T-cell (primary cell): Measurements from ENCODE around the gene AURKB. TPM values are rescaled to one million over a fixed set of nuclear protein-coding genes. Genes with fewer than 3 reads are reported as not detected.

Source experiments
- ATAC-seq, 4 experiments: fragments of 200-7000 bp in 3 of 4; fragments of 150-1000 bp in 1 of 4; cut with Tn5 transposase; replicated peaks in 1 of 4; 1 replicate in 3 of 4; 2 replicates in 1 of 4; pipeline ENCODE4 v1.10.0; 2021; ENCODE audit warnings: moderate library complexity in 3 of 4, mild to moderate bottlenecking in 2 of 4, moderate number of reproducible peaks in 1 of 4
- CTCF ChIA-PET, 2 donors: fragments of 300-600 bp; sonication (Branson Sonifier 250); formaldehyde crosslinking; loops; one replicate each; lab custom pipeline; 2022; ENCODE audit warnings: antibody characterized with exemption in 2 of 2; lab: Charles Lee
- POLR2A ChIA-PET, 2 donors: fragments of 300-600 bp; sonication (Branson Sonifier 250); formaldehyde crosslinking; loops; one replicate each; lab custom pipeline; 2022; ENCODE audit warnings: antibody characterized with exemption in 2 of 2; lab: Charles Lee
- DNase-seq, 35 experiments: peaks; one replicate each; pipeline versions ENCODE4 v3.0.0 to v3.0.0-alpha.2; 2013 to 2023
- H3K27ac ChIP-seq: one replicate; pipeline ENCODE4 v1.5.1; 2013; ENCODE audit warnings: low read length
- H3K27me3 ChIP-seq, 2 experiments: replicated peaks in 1 of 2; 1 replicate in 1 of 2; 2 replicates in 1 of 2; pipeline versions ENCODE4 v1.6.1 to v1.7.0; 2013; ENCODE audit warnings: low read length in 1 of 2, mixed read lengths in 1 of 2; ENCODE audit not compliant: control insufficient read depth in 2 of 2, insufficient read depth in 2 of 2; ENCODE audit errors: extremely low read depth in 1 of 2
- H3K36me3 ChIP-seq, 2 donors: 1 replicate in 1 of 2; 2 replicates in 1 of 2; pipeline versions ENCODE4 v1.6.1 to v1.7.0; 2013; ENCODE audit warnings: low read length in 1 of 2; ENCODE audit not compliant: control insufficient read depth in 2 of 2, insufficient read depth in 1 of 2; ENCODE audit errors: extremely low read depth in 1 of 2
- H3K4me1 ChIP-seq, 2 experiments: 1 replicate in 1 of 2; 2 replicates in 1 of 2; pipeline versions ENCODE4 v1.6.1 to v1.7.0; 2013; ENCODE audit warnings: low read length in 2 of 2, mixed read lengths in 1 of 2; ENCODE audit not compliant: insufficient read depth in 2 of 2, control insufficient read depth in 1 of 2; ENCODE audit errors: extremely low read depth in 1 of 2
- H3K4me3 ChIP-seq, 2 donors: 1 replicate in 1 of 2; 2 replicates in 1 of 2; pipeline versions ENCODE4 v1.5.1 to v1.7.0; 2013; ENCODE audit warnings: mild to moderate bottlenecking in 2 of 2, low read length in 1 of 2, moderate library complexity in 1 of 2; ENCODE audit not compliant: control insufficient read depth in 1 of 2; ENCODE audit errors: extremely low read depth in 1 of 2
- H3K9me3 ChIP-seq: 2 replicates; pipeline ENCODE4 v1.7.0; 2013
- H3K27ac Mint-ChIP-seq, 2 donors: one replicate each; pipeline ENCODE4 v1.8.0; 2020 to 2021; ENCODE audit warnings: mild to moderate bottlenecking in 2 of 2, mixed read lengths in 2 of 2
- H3K27me3 Mint-ChIP-seq, 2 donors: one replicate each; pipeline ENCODE4 v1.8.0; 2021 to 2022; ENCODE audit warnings: mixed read lengths in 2 of 2
- H3K36me3 Mint-ChIP-seq: one replicate; pipeline ENCODE4 v1.8.0; 2021; ENCODE audit warnings: mixed read lengths
- H3K4me1 Mint-ChIP-seq, 3 donors: one replicate each; pipeline ENCODE4 v1.8.0; 2020 to 2022; ENCODE audit warnings: mixed read lengths in 3 of 3, mild to moderate bottlenecking in 1 of 3
- H3K4me3 Mint-ChIP-seq, 3 donors: one replicate each; pipeline ENCODE4 v1.8.0; 2020 to 2022; ENCODE audit warnings: mild to moderate bottlenecking in 3 of 3, mixed read lengths in 3 of 3, moderate library complexity in 3 of 3
- H3K9me3 Mint-ChIP-seq, 3 donors: one replicate each; pipeline ENCODE4 v1.8.0; 2020 to 2022; ENCODE audit warnings: mixed read lengths in 3 of 3
- WGBS: methylation state at CpG from one replicate; pipeline ENCODE4 v1.1.5; 2013; ENCODE audit warnings: missing lambda C conversion rate; ENCODE audit not compliant: insufficient coverage; 5-methylcytosine and 5-hydroxymethylcytosine counted together
- total RNA-seq, 35 experiments: library from RNA in 6 of 35; stranded (reverse) in 6 of 35; fragments of 120-200 nt in 1 of 35; gene quantifications; one replicate each; pipeline versions ENCODE4 v1.2.1 to v1.2.4 and lab custom pipeline; 2013 to 2026

Gene AURKB
- total RNA-seq, 5 donors from 2014 or later (not counting 1 experiment from before 2014, with no cell fraction given) = 1.0 to 2.7 (median 1.7) TPM

- no peaks in the 10 kb centered on the region for H3K9me3 ChIP-seq
- ATAC-seq (no peak), DNase-seq (no peak)
- no peaks in the 10 kb centered on the region for H3K27me3 ChIP-seq
- peaks cover 0 to 3% of the 10 kb centered on the region in 2 donors for H3K27me3 Mint-ChIP-seq
- H3K4me1 Mint-ChIP-seq = peaks cover 46 to 72% (median 56%) of the 10 kb centered on the region in 3 donors
- H3K27ac Mint-ChIP-seq = peak overlapping the region; percentile 78 to 85
- ChIA-PET CTCF (interaction anchor here in 1 of 2 donors (1.4 to 1.6 kb wide), 2 partner anchors 16 to 22 kb away, joined by 3 to 6 read pairs; partner anchors contain the start of gene PFAS), POLR2A (interaction anchor here in 1 of 2 donors (1.3 kb wide), 1 partner anchor 68 kb away, joined by 5 read pairs; the partner anchor contains the start of gene SLC25A35)
- 98% methylated on average over 4 of the region's 4 CpGs for WGBS
- H3K36me3 ChIP-seq = peaks cover 29 to 55% of the 10 kb centered on the region in 2 donors
- peak overlapping the region; percentile 62 for H3K27ac ChIP-seq
- H3K4me3 ChIP-seq = no peak overlapping the region
- peak overlapping the region in 2 of 3 donors; percentile 37 to 65 for H3K4me3 Mint-ChIP-seq
- H3K4me1 ChIP-seq = peaks cover 11 to 48% of the 10 kb centered on the region in 2 experiments
- peaks cover 51% of the 10 kb centered on the region for H3K36me3 Mint-ChIP-seq
- H3K9me3 Mint-ChIP-seq = no peaks in the 10 kb centered on the region
Measured at GRCh38 chr17:8227238-8227581, 16.8 kb upstream of the AURKB start.

- H3K27ac ChIP-seq = peak overlapping the region; percentile 62
- peaks cover 46 to 77% (median 60%) of the 10 kb centered on the region in 3 donors for H3K4me1 Mint-ChIP-seq
- peaks cover 47% of the 10 kb centered on the region for H3K36me3 Mint-ChIP-seq
- POLR2A ChIA-PET = interaction anchor here in 1 of 2 donors (1.3 kb wide), 1 partner anchor 69 kb away, joined by 5 read pairs; the partner anchor contains the start of gene SLC25A35
- peaks cover 11 to 51% of the 10 kb centered on the region in 2 experiments for H3K4me1 ChIP-seq
- CTCF ChIA-PET = interaction anchor here in 1 of 2 donors (0.7 to 1.6 kb wide), 5 partner anchors 17 to 133 kb away, joined by 3 to 6 read pairs (median 3); partner anchors contain the start of gene PFAS
- H3K27me3 ChIP-seq = no peaks in the 10 kb centered on the region
- no peaks in the 10 kb centered on the region for H3K9me3 Mint-ChIP-seq
- no peaks in the 10 kb centered on the region for H3K9me3 ChIP-seq
- DNase-seq (peak in 10 of 35 experiments; percentile 7 to 44 (median 19)), ATAC-seq (no peak)
- peaks cover 0 to 3% of the 10 kb centered on the region in 2 donors for H3K27me3 Mint-ChIP-seq
- no peak overlapping the region for H3K4me3 ChIP-seq
- H3K36me3 ChIP-seq = peaks cover 24 to 49% of the 10 kb centered on the region in 2 donors
- H3K4me3 Mint-ChIP-seq = peak overlapping the region; percentile 37 to 65 (median 49)
- 58% methylated on average over 12 of the region's 32 CpGs for WGBS
- peak overlapping the region; percentile 78 to 85 for H3K27ac Mint-ChIP-seq
Measured at GRCh38 chr17:8226536-8227237, 16.3 kb upstream of the AURKB start.

GRCh38 chr17:8225813-8226535 is 15.6 kb upstream of the AURKB start:
- Mint-ChIP-seq H3K36me3 (peaks cover 40% of the 10 kb centered on the region), H3K27ac (peak overlapping the region; percentile 78 to 85), H3K4me3 (peak overlapping the region; percentile 37 to 65 (median 49)), H3K4me1 (peaks cover 50 to 77% (median 64%) of the 10 kb centered on the region in 3 donors), H3K27me3 (peaks cover 0 to 6% of the 10 kb centered on the region in 2 donors), H3K9me3 (no peaks in the 10 kb centered on the region)
- Histone ChIP-seq H3K27ac (peak overlapping the region; percentile 62), H3K27me3 (no peaks in the 10 kb centered on the region), H3K9me3 (no peaks in the 10 kb centered on the region), H3K36me3 (peaks cover 18 to 42% of the 10 kb centered on the region in 2 donors), H3K4me3 (no peak overlapping the region), H3K4me1 (peaks cover 13 to 54% of the 10 kb centered on the region in 2 experiments)
- DNase-seq (peak; percentile 45 to 86 (median 73)), ATAC-seq (peak in 3 of 4 experiments; percentile 3 to 7 (median 5))
- ChIA-PET CTCF (interaction anchor here in 1 of 2 donors (0.7 to 1.6 kb wide), 6 partner anchors 17 to 132 kb away, joined by 3 to 6 read pairs (median 3); partner anchors contain the start of gene PFAS), POLR2A (interaction anchor here (0.6 to 1.3 kb wide), 5 partner anchors 22 to 70 kb away, joined by 3 to 5 read pairs (median 3); partner anchors contain the start of genes CTC1 (in 2 of the 2), PFAS (in 1 of the 2) and SLC25A35 (in 1 of the 2))
- WGBS = 27% methylated on average over 12 of the region's 20 CpGs

DNA sequence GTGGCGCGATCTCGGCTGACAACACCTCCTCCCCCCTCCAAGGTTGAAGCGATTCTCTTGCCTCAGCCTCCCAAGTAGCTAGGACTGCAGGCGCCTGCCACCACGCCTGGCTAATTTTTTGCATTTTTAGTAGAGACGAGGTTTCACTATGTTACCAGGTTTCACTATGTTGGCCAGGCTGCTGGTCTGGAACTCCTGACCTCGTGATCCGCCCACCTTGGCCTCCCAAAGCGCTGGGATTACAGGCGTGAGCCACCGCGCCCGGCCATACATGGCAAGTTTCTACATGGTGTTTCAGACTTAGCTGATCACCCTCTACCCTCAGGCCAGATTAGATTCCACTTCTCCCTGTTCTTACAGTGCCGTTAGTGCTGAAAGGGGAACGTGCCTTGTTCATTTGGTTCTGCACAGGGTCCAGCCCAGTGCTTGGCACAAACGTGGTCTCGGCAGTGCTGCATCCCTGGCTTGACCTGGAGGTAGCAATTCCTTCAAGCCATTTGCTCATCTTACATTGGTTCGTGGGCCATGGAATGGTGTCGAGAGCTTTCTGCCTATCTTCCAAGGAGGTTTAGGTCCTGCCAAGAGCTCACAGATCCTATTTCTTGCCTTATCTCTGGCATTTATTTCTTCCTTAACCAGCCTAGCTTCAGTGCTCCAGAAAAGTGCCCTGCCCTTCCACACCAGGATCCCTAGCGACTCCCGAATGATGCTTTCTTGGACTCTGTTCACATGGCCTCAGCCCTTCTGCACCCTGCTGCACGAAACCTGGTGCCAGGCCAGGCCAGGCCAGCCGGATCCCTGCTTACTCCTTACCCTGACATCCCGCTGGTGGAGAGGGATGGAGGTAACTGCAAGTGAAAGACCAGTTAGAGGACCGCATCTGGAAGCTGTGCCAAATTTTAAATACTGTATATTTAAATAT is 14.8 kb upstream of the AURKB start:
- peak overlapping the region; percentile 39 to 87 (median 69) for H3K4me3 Mint-ChIP-seq
- Histone ChIP-seq H3K4me1 (peaks cover 14 to 62% of the 10 kb centered on the region in 2 experiments), H3K9me3 (no peaks in the 10 kb centered on the region), H3K27me3 (no peaks in the 10 kb centered on the region), H3K27ac (no peak overlapping the region), H3K36me3 (peaks cover 10 to 36% of the 10 kb centered on the region in 2 donors), H3K4me3 (no peak overlapping the region)
- ChIA-PET CTCF (interaction anchor here (0.6 to 1.2 kb wide), 6 partner anchors 22 to 132 kb away, joined by 3 read pairs; partner anchors contain the start of genes BORCS6 (in 1 of the 2) and CTC1 (in 1 of the 2)), POLR2A (interaction anchor here (0.6 to 1.1 kb wide), 7 partner anchors 10 to 150 kb away, joined by 3 to 7 read pairs (median 3); partner anchors contain the start of genes CTC1 (in 2 of the 2) and PFAS (in 1 of the 2))
- WGBS = 96% methylated on average over 21 of the region's 26 CpGs
- ATAC-seq (no peak), DNase-seq (peak in 1 of 35 experiments; percentile 8)
- peaks cover 55 to 80% (median 69%) of the 10 kb centered on the region in 3 donors for H3K4me1 Mint-ChIP-seq
- H3K9me3 Mint-ChIP-seq = no peaks in the 10 kb centered on the region
- peaks cover 0 to 9% of the 10 kb centered on the region in 2 donors for H3K27me3 Mint-ChIP-seq
- H3K27ac Mint-ChIP-seq = peak overlapping the region; percentile 95 to 98
- peaks cover 36% of the 10 kb centered on the region for H3K36me3 Mint-ChIP-seq

DNA sequence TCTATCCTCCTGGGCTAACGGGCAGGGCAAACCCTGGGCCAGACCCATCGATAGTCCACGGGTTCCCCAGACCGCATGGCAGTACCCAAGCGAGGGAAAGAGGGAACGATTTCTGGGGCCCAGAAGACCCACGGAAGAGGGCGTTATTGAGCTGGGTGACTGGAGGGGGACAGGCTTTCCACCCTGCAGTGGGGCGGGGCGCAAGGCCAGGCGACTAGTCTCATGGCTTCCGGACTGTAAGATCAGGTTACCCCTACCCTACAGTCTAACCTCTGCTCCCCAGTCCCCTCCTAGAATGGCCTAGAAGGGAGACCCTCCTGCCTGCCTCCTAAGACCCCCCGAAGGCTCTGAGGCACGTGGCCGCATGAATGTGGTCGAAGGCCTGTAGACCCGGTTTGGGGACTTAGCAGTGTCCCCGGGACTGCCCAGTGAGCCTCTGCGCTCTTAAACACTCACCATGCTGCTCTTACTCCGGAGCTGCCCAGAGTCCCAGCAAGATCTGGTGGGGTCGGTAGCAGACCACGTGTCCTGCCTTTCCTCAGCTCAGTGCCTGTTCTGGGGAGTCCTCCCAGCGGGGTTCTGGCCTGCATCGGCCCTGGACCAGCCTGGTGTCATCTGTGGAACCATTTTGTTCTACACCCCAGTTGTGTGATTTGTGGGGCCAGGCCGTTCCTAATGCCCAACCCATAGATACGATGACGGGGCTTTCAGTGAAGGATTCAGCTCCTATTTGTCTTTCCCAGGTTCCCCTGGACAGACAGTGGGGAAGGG is 13.2 kb upstream of the AURKB start:
- Histone ChIP-seq H3K27ac (peak overlapping the region; percentile 96), H3K4me3 (peak overlapping the region; percentile 91 to 93), H3K9me3 (no peaks in the 10 kb centered on the region), H3K27me3 (no peaks in the 10 kb centered on the region), H3K36me3 (peaks cover 0 to 29% of the 10 kb centered on the region in 2 donors), H3K4me1 (peaks cover 14 to 73% of the 10 kb centered on the region in 2 experiments)
- Mint-ChIP-seq H3K9me3 (no peaks in the 10 kb centered on the region), H3K36me3 (peaks cover 26% of the 10 kb centered on the region), H3K4me1 (peaks cover 59 to 70% (median 70%) of the 10 kb centered on the region in 3 donors), H3K27me3 (peaks cover 0 to 9% of the 10 kb centered on the region in 2 donors), H3K27ac (peak overlapping the region; percentile 95 to 98), H3K4me3 (peak overlapping the region; percentile 87 to 94 (median 92))
- ChIA-PET CTCF (interaction anchor here (0.6 to 2.9 kb wide), 6 partner anchors 36 to 251 kb away, joined by 3 to 27 read pairs (median 7); partner anchors contain the start of gene SLC25A35 (in 1 of the 2)), POLR2A (interaction anchor here (0.7 to 3.3 kb wide), 5 partner anchors 20 to 72 kb away, joined by 3 to 17 read pairs (median 4); partner anchors contain the start of genes CTC1 (in 1 of the 2) and SLC25A35 (in 1 of the 2))
- peak in 3 of 4 experiments; percentile 8 to 14 (median 13) for ATAC-seq
- WGBS = 37% methylated on average over 13 of the region's 27 CpGs
- DNase-seq = peak in 31 of 35 experiments; percentile 12 to 64 (median 37)
